A549 (cell line): ENCODE data around the gene EXOC3.

Experiments
- EP300 ChIP-seq, 2 experiments: fragments of >200 bp; sonication (Bioruptor Twin); formaldehyde crosslinking; IDR thresholded peaks; 2 replicates in 1 of 2; 3 replicates in 1 of 2; pipeline ENCODE4 v1.6.1; 2016 to 2017
- KDM5A ChIP-seq: fragments of 200-600 bp; sonication (generic); IDR thresholded peaks from 2 replicates; pipeline ENCODE4 v1.6.1; 2016; ENCODE audit warnings: antibody characterized with exemption, mild to moderate bottlenecking
- POLR2A ChIP-seq: IDR thresholded peaks from 2 replicates; pipeline ENCODE4 v1.6.1; 2012; ENCODE audit warnings: mild to moderate bottlenecking, low read length
- TF ChIP-seq, protein P1 (sequence below): fragments of >200 bp; sonication (Bioruptor Twin); formaldehyde crosslinking; IDR thresholded peaks from 3 replicates; pipeline ENCODE4 v1.5.1; 2016
- TF ChIP-seq, protein P2 (sequence below): IDR thresholded peaks from 2 replicates; pipeline ENCODE4 v1.6.1; 2012; ENCODE audit warnings: low read depth, borderline replicate concordance

DNA sequence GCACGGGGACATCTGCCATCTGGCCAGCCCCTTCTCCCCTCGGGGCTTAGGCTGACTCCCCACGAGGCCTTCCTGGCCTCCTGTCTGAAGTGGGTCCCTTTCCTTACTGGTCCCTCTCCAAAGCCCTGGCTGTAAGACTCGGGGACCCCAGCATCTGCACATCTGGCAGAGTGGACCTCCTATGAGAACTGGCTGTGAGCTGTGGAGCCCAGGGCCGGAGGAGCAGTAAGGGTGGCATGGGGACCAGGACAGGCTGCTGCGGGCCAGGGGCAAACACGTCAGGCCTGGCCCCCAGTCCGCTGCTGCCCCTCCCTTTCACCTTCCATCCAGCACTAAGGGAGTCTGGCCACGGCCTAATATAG lies 33.8 kb downstream of the EXOC3 start:
- TF ChIP-seq EP300 (IDR thresholded peaks at IDR 0.05) (no peak), POLR2A (no peak), KDM5A (no peak)
- TF ChIP-seq, protein P1, sequence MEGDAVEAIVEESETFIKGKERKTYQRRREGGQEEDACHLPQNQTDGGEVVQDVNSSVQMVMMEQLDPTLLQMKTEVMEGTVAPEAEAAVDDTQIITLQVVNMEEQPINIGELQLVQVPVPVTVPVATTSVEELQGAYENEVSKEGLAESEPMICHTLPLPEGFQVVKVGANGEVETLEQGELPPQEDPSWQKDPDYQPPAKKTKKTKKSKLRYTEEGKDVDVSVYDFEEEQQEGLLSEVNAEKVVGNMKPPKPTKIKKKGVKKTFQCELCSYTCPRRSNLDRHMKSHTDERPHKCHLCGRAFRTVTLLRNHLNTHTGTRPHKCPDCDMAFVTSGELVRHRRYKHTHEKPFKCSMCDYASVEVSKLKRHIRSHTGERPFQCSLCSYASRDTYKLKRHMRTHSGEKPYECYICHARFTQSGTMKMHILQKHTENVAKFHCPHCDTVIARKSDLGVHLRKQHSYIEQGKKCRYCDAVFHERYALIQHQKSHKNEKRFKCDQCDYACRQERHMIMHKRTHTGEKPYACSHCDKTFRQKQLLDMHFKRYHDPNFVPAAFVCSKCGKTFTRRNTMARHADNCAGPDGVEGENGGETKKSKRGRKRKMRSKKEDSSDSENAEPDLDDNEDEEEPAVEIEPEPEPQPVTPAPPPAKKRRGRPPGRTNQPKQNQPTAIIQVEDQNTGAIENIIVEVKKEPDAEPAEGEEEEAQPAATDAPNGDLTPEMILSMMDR: no peak
- TF ChIP-seq, protein P2, sequence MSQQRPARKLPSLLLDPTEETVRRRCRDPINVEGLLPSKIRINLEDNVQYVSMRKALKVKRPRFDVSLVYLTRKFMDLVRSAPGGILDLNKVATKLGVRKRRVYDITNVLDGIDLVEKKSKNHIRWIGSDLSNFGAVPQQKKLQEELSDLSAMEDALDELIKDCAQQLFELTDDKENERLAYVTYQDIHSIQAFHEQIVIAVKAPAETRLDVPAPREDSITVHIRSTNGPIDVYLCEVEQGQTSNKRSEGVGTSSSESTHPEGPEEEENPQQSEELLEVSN: no peak
